ENCODE measurements around the gene PFN1.

- TF ChIP-seq CTCF (IDR thresholded peaks at IDR 0.05; ENCODE audit: low read length) (no peak), EZH2phosphoT487 (IDR thresholded peaks at IDR 0.05; ENCODE audit: low read length) (no peak)
These were observed 39.6 kb upstream of the PFN1 start for GRCh38 chr17:4987767-4988567.

All from MM.1S (cell line).